ENCODE measurements around the gene RPL9.
A peak's percentile ranks its signal among the peaks of the same experiment; 100 is the strongest.
"Not testable (repeated sequence)": the region's sequence is repeated elsewhere in the genome, so short reads cannot be mapped to it uniquely, and the experiment has no call there.

RPL9 gene

GRCh38 chr4:39458505-39459300, at the start of gene RPL9, which contains the start of gene LIAS:
RPL9 (minus strand) TSS chr4:39458922; CDS start chr4:39458439, 483 bp downstream.
LIAS (plus strand) TSS chr4:39459056; CDS start chr4:39459118, 62 bp downstream.
- DNase-seq (ENCODE audit: low read depth), result peak; percentile 89

DNA sequence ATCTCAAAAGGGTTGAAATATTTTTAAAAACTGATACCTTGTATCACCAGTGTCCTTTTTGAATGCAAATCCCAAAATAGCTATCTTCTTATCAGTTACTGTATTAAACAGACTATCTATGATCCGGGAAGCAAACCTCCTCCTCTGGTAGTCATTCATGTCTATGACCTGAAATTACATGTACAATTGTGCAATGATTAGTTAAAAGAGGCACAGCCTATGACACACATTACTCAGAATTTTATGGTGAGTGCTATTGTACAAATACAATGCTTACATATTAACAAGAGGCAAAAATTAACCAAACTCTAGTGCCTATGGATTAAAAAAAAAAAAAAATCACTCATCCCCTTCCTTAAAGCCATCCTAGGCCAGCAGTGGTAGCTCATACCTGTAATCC, 46.9 kb upstream of the RPL9 start:
- no peak for DNase-seq (ENCODE audit: low read depth)

GRCh38 chr4:39504538-39504937, 45.8 kb upstream of the RPL9 start:
- no peak for DNase-seq (ENCODE audit: low read depth)

DNA sequence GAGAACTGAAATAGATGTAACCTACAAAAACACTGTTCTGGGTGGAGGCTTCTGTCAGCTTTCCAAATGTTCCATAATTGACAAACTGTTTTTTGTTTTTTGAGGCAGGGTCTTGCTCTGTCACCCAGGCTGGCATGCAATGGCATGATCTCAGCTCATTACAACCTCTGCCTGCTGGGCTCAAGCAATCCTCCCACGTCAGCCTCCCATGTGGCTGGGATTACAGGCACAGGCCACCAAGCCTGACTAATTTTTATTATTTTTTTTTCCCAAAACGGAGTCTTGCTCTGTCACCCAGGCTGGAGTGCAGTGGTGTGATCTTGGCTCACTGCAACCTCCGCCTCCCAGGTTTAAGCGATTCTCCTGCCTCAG, 43.9 kb upstream of the RPL9 start:
- DNase-seq (ENCODE audit: low read depth), result not testable (repeated sequence)

- no peak for DNase-seq (ENCODE audit: low read depth)
Observed at GRCh38 chr4:39502019-39502663, 43.4 kb upstream of the RPL9 start.

- no peak for DNase-seq (ENCODE audit: low read depth)
Observed at GRCh38 chr4:39498727-39499020, 40.0 kb upstream of the RPL9 start.

- DNase-seq (ENCODE audit: low read depth), result no peak
Observed at GRCh38 chr4:39497909-39498726, 39.4 kb upstream of the RPL9 start.

DNA sequence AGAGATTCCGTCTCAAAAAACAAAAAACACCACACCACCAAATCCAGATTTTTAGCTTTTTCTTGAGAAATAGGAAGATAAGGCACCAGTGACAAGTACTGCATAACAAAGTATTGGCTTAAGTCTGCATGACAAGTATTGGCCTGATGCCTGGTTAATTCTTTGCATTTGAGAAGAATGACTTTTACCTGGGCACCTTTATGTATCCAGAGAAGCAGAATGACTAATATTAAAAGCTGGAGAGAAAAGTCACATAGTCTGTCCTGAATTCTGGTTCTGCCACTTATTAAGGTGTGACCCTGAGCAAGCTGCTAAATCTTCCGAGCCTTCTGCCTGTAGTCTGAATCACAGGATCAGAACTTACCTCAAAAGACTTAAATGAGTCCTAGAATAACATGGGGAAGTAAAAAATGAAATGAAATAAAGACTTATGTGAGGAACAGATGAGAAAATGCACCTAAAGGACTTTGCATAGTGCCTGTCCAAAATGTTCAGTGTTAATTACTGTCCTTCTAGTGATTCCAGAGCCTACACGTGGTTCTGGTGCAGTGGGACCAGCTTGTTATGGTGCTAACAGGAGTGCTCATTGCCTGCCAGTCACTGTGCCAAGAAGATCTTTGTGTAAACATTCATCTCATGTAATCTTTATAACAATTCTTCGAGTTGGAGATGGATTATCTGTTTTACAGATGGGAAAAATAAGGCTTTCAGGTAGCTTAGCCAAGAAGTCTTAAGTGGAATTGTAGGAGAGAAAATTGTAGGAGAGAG, 36.9 kb upstream of the RPL9 start:
- no peak for DNase-seq (ENCODE audit: low read depth)

DNA sequence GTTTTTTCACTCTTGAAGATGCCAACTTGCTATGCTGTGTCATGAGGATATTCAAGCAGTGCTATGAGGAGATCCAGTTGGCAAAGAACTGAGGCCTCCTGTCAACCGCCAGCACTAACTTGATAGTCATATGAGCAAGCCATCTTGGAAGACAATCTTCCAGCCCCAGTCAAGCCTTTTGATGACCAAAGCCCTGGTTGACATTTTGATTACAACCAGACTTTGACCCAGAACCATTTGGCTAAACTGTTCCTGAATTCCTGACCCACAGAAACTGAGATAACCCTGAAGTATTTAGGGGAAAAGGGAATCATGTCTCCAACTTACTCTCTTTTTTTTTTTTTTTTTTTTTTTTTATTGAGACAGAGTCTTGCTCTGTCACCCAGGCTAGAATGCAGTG, 35.6 kb upstream of the RPL9 start:
- no peak for DNase-seq (ENCODE audit: low read depth)

- DNase-seq (ENCODE audit: low read depth), result no peak
Observed at GRCh38 chr4:39490322-39490721, 31.6 kb upstream of the RPL9 start.

DNA sequence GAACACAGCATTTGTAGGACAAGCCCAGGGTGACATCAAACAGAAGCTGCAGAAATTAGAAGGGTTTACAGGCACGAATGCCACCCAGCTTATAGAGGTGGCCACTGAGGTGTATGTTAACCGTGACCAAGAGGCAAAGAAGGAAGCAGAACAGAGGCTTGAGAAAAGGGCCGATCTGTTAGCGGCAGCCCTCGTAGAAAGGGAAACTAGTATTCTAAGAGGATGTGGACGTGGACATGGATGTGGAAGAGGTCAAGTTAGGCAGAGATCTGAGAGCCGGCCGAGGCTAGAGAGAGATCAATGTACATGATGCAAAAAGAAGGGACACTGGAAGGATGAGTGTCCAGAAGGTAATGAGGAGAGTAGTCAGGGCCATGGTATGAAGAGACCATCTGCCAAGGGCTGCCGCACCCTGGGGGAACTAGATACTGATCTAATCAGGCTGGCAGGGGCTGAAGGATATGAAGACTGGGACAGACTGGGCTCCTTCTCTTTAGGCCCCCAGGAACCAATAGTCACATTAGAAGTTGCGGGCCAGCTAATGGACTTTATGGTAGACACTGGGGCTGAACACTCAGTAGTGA, 27.6 kb upstream of the RPL9 start:
- DNase-seq (ENCODE audit: low read depth), result no peak

GRCh38 chr4:39484582-39485272, 26.0 kb upstream of the RPL9 start:
- no peak for DNase-seq (ENCODE audit: low read depth)

DNA sequence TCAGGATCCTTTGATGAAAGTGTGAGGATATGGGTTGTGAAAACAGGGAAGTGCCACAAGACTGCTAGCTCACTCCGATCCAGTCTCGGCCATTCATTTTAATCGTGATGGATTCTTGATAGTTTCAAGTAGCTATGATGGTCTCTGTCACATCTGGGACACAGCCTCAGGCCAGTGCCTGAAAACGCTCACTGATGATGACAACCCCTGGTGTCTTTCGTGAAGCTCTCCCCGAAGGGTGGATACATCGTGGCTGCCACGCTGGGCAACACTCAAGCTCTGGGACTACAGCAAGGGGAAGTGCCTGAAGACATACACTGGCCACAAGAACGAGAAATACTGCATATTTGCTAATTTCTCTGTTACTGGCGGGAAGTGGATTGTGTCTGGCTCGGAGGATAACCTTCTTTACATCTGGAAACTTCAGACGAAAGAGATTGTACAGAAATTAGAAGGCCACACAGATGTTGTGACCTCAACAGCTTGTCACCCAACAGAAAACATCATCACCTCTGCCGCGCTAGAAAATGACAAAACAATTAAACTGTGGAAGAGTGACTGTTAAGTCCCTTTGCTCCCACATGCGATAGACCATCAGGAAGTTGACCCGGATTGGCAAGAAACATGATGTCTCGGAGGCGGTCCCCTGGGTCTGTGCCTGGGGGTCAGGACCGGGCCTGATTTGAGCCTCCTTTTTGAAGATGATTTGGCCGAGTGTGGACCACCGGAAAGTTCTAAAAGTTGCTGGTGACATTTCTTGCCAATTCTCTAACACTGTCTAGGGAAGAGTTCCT, 22.4 kb upstream of the RPL9 start:
- no peak for DNase-seq (ENCODE audit: low read depth)

- no peak for DNase-seq (ENCODE audit: low read depth)
Observed at GRCh38 chr4:39480251-39480650, 21.5 kb upstream of the RPL9 start.

GRCh38 chr4:39476187-39476895, 17.6 kb upstream of the RPL9 start:
- DNase-seq (ENCODE audit: low read depth), result no peak

GRCh38 chr4:39472396-39472795, 13.7 kb upstream of the RPL9 start:
- DNase-seq (ENCODE audit: low read depth), result no peak

GRCh38 chr4:39470402-39470801, 11.7 kb upstream of the RPL9 start:
- no peak for DNase-seq (ENCODE audit: low read depth)

DNA sequence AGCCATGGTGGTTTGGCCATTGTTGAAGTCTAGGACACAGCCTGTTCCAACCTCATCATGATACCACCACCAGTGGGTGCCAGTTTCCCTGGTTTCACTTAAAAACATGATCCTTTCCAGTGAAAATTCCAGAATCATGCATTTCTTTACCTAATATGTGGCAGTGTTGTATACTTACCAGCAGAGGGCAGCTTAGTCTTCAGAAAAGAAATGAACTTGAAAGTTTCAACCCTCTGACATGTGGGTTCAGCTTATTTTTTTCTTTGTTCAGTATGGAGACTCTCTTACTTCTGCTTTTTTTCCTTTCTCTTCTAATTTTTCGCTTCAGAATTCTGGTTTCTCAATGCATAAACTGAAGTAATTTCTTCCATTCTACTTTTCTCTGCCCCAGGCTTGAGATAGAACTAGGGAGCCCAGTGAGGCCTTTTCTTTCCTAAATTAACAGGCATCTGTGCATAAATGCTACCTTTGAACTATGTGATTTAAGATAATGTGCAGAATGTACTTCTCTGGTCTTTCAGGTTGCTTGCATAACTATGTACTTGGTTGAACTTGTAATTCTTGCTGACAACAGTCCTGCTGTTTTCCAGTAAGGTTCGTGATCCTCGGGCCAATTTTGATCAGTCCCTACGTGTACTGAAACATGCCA, 10.8 kb upstream of the RPL9 start:
- no peak for DNase-seq (ENCODE audit: low read depth)

- DNase-seq (ENCODE audit: low read depth), result no peak
Observed at GRCh38 chr4:39467464-39467863, 8.7 kb upstream of the RPL9 start.
